Calu3 (cell line): ENCODE measurements around the gene REG3A. TPM values are rescaled to one million over a fixed set of nuclear protein-coding genes. Genes with fewer than 3 reads are reported as not detected.

Experiments
- BruUV-seq: library from RNA; stranded (reverse); fragments of 400-500 nt; replicated peaks from 2 replicates; lab custom pipeline; 2021; lab: Mats Ljungman, UMichigan
- CTCF ChIA-PET: fragments of 300-600 bp; sonication (Branson Sonifier 250); formaldehyde crosslinking; loops from one replicate; lab custom pipeline; 2022; ENCODE audit warnings: antibody characterized with exemption; lab: Charles Lee
- DNase-seq: peaks from one replicate; pipeline ENCODE4 v3.0.0; 2022
- H3K27ac Mint-ChIP-seq: one replicate; pipeline ENCODE4 v1.8.0; 2022; ENCODE audit warnings: mixed read lengths; ENCODE audit not compliant: unreplicated experiment
- H3K27me3 Mint-ChIP-seq: one replicate; pipeline ENCODE4 v1.8.0; 2022; ENCODE audit warnings: mixed read lengths; ENCODE audit not compliant: unreplicated experiment
- H3K36me3 Mint-ChIP-seq: one replicate; pipeline ENCODE4 v1.8.0; 2022; ENCODE audit warnings: mild to moderate bottlenecking, moderate library complexity, mixed read lengths; ENCODE audit not compliant: insufficient read depth, unreplicated experiment
- H3K4me1 Mint-ChIP-seq: one replicate; pipeline ENCODE4 v1.8.0; 2022; ENCODE audit warnings: mild to moderate bottlenecking, low read depth, mixed read lengths; ENCODE audit not compliant: unreplicated experiment
- H3K4me3 Mint-ChIP-seq: one replicate; pipeline ENCODE4 v1.8.0; 2022; ENCODE audit warnings: mild to moderate bottlenecking, low read depth, moderate library complexity, mixed read lengths; ENCODE audit not compliant: unreplicated experiment
- H3K9me3 Mint-ChIP-seq: one replicate; pipeline ENCODE4 v1.8.0; 2022; ENCODE audit warnings: low read depth, mixed read lengths; ENCODE audit not compliant: unreplicated experiment
- CTCF ChIP-seq: fragments of 200-600 bp; IDR thresholded peaks from one replicate; pipeline ENCODE4 v1.8.0; 2022; ENCODE audit warnings: antibody characterized with exemption; ENCODE audit not compliant: unreplicated experiment
- intact Hi-C: fragments of 100-400 bp; cut with micrococcal nuclease; formaldehyde crosslinking; loops from one replicate; pipeline ENCODE4 v1.10.0; 2022; ENCODE audit not compliant: unreplicated experiment
- total RNA-seq: library from RNA; stranded (reverse); gene quantifications from 2 replicates; pipeline ENCODE4 v1.2.3, GENCODE V29; 2022

REG3A gene
- total RNA-seq, 1 experiment from 2014 or later = not detected

GRCh38 chr2:79189465-79189864 is 29.9 kb upstream of the REG3A start:
- no TSS peak for BruUV-seq
- H3K27ac Mint-ChIP-seq = no peak overlapping the region
- CTCF ChIA-PET = no interaction called here
- H3K27me3 Mint-ChIP-seq = no peaks in the 10 kb centered on the region
- H3K4me1 Mint-ChIP-seq = no peaks in the 10 kb centered on the region
- intact Hi-C loops = no loop called here
- TF ChIP-seq CTCF = no peak
- no peaks in the 10 kb centered on the region for H3K36me3 Mint-ChIP-seq
- H3K9me3 Mint-ChIP-seq = peaks cover 18% of the 10 kb centered on the region
- H3K4me3 Mint-ChIP-seq = no peak overlapping the region
- DNase-seq = no peak

DNA sequence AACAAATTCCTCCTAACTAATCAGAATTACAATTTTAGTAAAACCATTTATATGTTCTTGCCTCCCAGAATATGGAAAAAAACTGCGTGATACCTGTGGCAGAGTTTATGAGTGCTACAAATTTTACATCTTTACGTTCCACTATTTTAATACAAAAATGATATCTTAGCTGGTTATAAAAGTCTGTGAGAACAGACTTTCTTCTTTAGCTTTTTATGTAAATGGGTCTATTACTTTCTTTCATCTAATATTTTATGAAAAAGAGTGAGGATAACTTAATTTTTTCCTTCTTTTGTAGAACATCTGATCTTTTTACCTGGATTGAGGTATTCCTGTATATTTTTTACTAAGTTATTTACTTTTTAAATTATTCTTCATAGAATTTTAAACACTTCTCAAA is 22.1 kb upstream of the REG3A start:
- no peak for TF ChIP-seq CTCF
- H3K36me3 Mint-ChIP-seq = no peaks in the 10 kb centered on the region
- H3K27ac Mint-ChIP-seq = no peak overlapping the region
- BruUV-seq = no TSS peak
- H3K27me3 Mint-ChIP-seq = no peaks in the 10 kb centered on the region
- H3K4me3 Mint-ChIP-seq = no peak overlapping the region
- peaks cover 7% of the 10 kb centered on the region for H3K9me3 Mint-ChIP-seq
- H3K4me1 Mint-ChIP-seq = no peaks in the 10 kb centered on the region
- CTCF ChIA-PET = no interaction called here
- intact Hi-C loops = no loop called here
- no peak for DNase-seq

DNA sequence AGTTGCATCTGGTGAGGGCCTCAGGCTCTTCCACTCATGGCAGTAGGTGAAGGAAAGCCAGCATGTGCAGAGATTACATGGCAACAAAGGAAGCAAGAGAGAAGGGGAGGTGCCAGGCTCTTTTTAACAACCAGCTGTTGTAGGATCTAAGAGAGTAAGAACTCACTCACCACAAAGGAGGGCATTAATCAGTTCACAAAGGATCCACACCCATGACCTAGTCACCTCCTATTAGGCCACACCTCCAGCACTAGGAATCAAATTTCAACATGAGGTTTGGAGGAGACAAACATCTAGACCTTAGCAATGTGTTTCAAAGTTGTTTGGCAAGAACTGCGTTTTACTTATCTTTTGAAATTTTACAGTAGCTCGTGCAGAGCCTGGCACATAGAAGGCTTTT is 20.5 kb upstream of the REG3A start:
- intact Hi-C loops = no loop called here
- H3K4me3 Mint-ChIP-seq = no peak overlapping the region
- CTCF ChIA-PET = no interaction called here
- no TSS peak for BruUV-seq
- no peak overlapping the region for H3K27ac Mint-ChIP-seq
- H3K36me3 Mint-ChIP-seq = no peaks in the 10 kb centered on the region
- no peak for TF ChIP-seq CTCF
- peaks cover 9% of the 10 kb centered on the region for H3K9me3 Mint-ChIP-seq
- no peaks in the 10 kb centered on the region for H3K4me1 Mint-ChIP-seq
- DNase-seq = no peak
- H3K27me3 Mint-ChIP-seq = no peaks in the 10 kb centered on the region

DNA sequence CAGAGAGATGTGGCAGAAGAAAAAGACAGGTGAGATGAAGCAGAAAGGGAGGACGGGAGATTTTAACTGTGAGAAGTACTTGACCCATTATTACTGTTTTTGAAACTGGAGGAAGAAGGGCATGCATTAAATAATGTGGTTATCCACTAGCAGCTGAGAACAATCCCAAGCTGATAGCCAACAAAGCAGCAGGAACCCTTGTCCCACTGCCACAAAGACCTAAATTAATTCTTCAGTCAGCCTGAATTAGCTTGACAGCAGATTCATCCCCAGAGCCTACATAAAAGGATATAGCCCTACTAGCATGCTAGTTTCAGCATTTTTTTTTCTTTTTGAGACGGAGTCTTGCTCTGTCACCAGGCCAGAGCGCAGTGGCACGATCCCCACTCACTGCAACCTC is 19.5 kb upstream of the REG3A start:
- Mint-ChIP-seq H3K4me3 (no peak overlapping the region), H3K27ac (no peak overlapping the region), H3K27me3 (no peaks in the 10 kb centered on the region), H3K9me3 (peaks cover 12% of the 10 kb centered on the region), H3K36me3 (no peaks in the 10 kb centered on the region), H3K4me1 (no peaks in the 10 kb centered on the region)
- no TSS peak for BruUV-seq
- CTCF ChIA-PET = no interaction called here
- intact Hi-C loops = no loop called here
- no peak for TF ChIP-seq CTCF
- no peak for DNase-seq
